Activated CD4-positive, alpha-beta T cell treated with anti-CD3 and anti-CD28 coated beads, Interleukin-2, amount 50 U/mL, for 4 hours (primary cell): ENCODE results near the gene ATP6V1C2.
"Not testable (repeated sequence)": the region's sequence is repeated elsewhere in the genome, so short reads cannot be mapped to it uniquely, and the experiment has no call there.

Source experiments
- DNase-seq, 2 experiments: peaks; one replicate each; pipeline ENCODE4 v3.0.0-alpha.2; 2020

Gene ATP6V1C2

GRCh38 chr2:10771786-10772185 lies 50.4 kb downstream of the ATP6V1C2 start:
- DNase-seq, result no peak

GRCh38 chr2:10772201-10772867 lies 50.9 kb downstream of the ATP6V1C2 start:
- no peak for DNase-seq

- no peak for DNase-seq
These were observed 51.4 kb downstream of the ATP6V1C2 start for GRCh38 chr2:10772868-10773215.

- no peak for DNase-seq
These were observed 52.5 kb downstream of the ATP6V1C2 start for GRCh38 chr2:10773821-10774341.

- DNase-seq, result no peak
These were observed 53.0 kb downstream of the ATP6V1C2 start for GRCh38 chr2:10774394-10774793.

- DNase-seq, result no peak
These were observed 53.8 kb downstream of the ATP6V1C2 start for GRCh38 chr2:10775021-10775780.

- no peak for DNase-seq
These were observed 54.4 kb downstream of the ATP6V1C2 start for GRCh38 chr2:10775831-10776230.

GRCh38 chr2:10776231-10776977 lies 55.0 kb downstream of the ATP6V1C2 start:
- no peak for DNase-seq

GRCh38 chr2:10777111-10777841 lies 55.8 kb downstream of the ATP6V1C2 start:
- no peak for DNase-seq

- DNase-seq, result no peak
These were observed 56.7 kb downstream of the ATP6V1C2 start for GRCh38 chr2:10777842-10778723.

GRCh38 chr2:10778724-10779115 lies 57.3 kb downstream of the ATP6V1C2 start:
- DNase-seq, result no peak

- DNase-seq, result no peak
These were observed 58.5 kb downstream of the ATP6V1C2 start for GRCh38 chr2:10779776-10780490.

- no peak for DNase-seq
These were observed 59.0 kb downstream of the ATP6V1C2 start for GRCh38 chr2:10780491-10780820.

GRCh38 chr2:10780821-10781220 lies 59.4 kb downstream of the ATP6V1C2 start:
- not testable (repeated sequence) for DNase-seq

- no peak for DNase-seq
These were observed 60.3 kb downstream of the ATP6V1C2 start for GRCh38 chr2:10781746-10782145.

GRCh38 chr2:10783421-10783820 lies 62.0 kb downstream of the ATP6V1C2 start:
- no peak for DNase-seq

GRCh38 chr2:10784719-10785118 lies 63.3 kb downstream of the ATP6V1C2 start:
- DNase-seq, result no peak

- DNase-seq, result no peak
These were observed 63.8 kb downstream of the ATP6V1C2 start for GRCh38 chr2:10785260-10785659.

GRCh38 chr2:10786240-10786982 lies 65.0 kb downstream of the ATP6V1C2 start:
- no peak for DNase-seq

GRCh38 chr2:10787176-10787968 lies 65.9 kb downstream of the ATP6V1C2 start:
- peak; percentile 19 to 28 for DNase-seq
